Fibroblast of lung (primary cell): ENCODE data around the gene TOM1. TPM values are rescaled to one million over a fixed set of nuclear protein-coding genes. Genes with fewer than 3 reads are reported as not detected.

Experiments
- DNase-seq, 2 donors: peaks; one replicate each; pipeline versions ENCODE4 v3.0.0 to v3.0.0-alpha.2; 2010; ENCODE audit warnings: low read depth in 2 of 2
- H2AFZ ChIP-seq: 2 replicates; pipeline ENCODE4 v1.5.1; 2012; ENCODE audit warnings: low read length, control low read depth, inconsistent platforms
- H3K27ac ChIP-seq: 2 replicates; pipeline ENCODE4 v1.5.1; 2011; ENCODE audit warnings: low read length, control low read depth; ENCODE audit not compliant: insufficient read depth
- H3K27me3 ChIP-seq: 2 replicates; pipeline ENCODE4 v1.5.1; 2011; ENCODE audit warnings: mild to moderate bottlenecking, low read length; ENCODE audit not compliant: control insufficient read depth, insufficient read depth
- H3K36me3 ChIP-seq: 2 replicates; pipeline ENCODE4 v1.5.1; 2011; ENCODE audit warnings: low read length; ENCODE audit not compliant: control insufficient read depth, insufficient read depth
- H3K4me1 ChIP-seq: 2 replicates; pipeline ENCODE4 v1.5.1; 2011; ENCODE audit warnings: low read length; ENCODE audit not compliant: control insufficient read depth, insufficient read depth; ENCODE audit errors: extremely low read depth
- H3K4me2 ChIP-seq: 2 replicates; pipeline ENCODE4 v1.5.1; 2011; ENCODE audit warnings: low read length, control low read depth; ENCODE audit not compliant: insufficient read depth; ENCODE audit errors: extremely low read depth
- H3K4me3 ChIP-seq, 4 experiments: fragments of 200-600 bp in 1 of 4; sonication (generic) in 1 of 4; replicated peaks in 1 of 4; 2 replicates each; pipeline ENCODE4 v1.5.1; 2011 to 2016; ENCODE audit warnings: low read length in 4 of 4, low read depth in 3 of 4, mild to moderate bottlenecking in 3 of 4, control low read depth in 2 of 4, inconsistent platforms in 1 of 4, mixed read lengths in 1 of 4; ENCODE audit not compliant: insufficient read depth in 1 of 4; ENCODE audit errors: control extremely low read depth in 1 of 4
- H3K79me2 ChIP-seq: 2 replicates; pipeline ENCODE4 v1.5.1; 2012; ENCODE audit warnings: mild to moderate bottlenecking, low read length, inconsistent platforms; ENCODE audit not compliant: control insufficient read depth, insufficient read depth
- H3K9ac ChIP-seq: 2 replicates; pipeline ENCODE4 v1.5.1; 2011; ENCODE audit warnings: mild to moderate bottlenecking, low read length, control low read depth; ENCODE audit not compliant: insufficient read depth
- H3K9me3 ChIP-seq: 2 replicates; pipeline ENCODE4 v1.5.1; 2012; ENCODE audit warnings: low read depth, low read length; ENCODE audit not compliant: control insufficient read depth, insufficient read depth
- H4K20me1 ChIP-seq: 2 replicates; pipeline ENCODE4 v1.5.1; 2011; ENCODE audit warnings: low read length; ENCODE audit not compliant: control insufficient read depth, insufficient read depth; ENCODE audit errors: extremely low read depth
- EZH2 ChIP-seq: IDR thresholded peaks from 2 replicates; pipeline ENCODE4 v1.5.1; 2012; ENCODE audit warnings: low read length, control low read depth, mild to moderate bottlenecking; ENCODE audit errors: missing control alignments
- polyA plus RNA-seq, 2 donors: library from polyadenylated mRNA; depleted of rRNA in 1 of 2; stranded (reverse) in 1 of 2; unstranded in 1 of 2; fragments of >200 nt; gene quantifications; 2 replicates each; pipeline ENCODE4 v1.2.1, GENCODE V29; 2011 to 2012; ENCODE audit warnings: missing spikeins in 1 of 2
- total RNA-seq: library from RNA; depleted of rRNA; stranded (reverse); fragments of >200 nt; gene quantifications from 2 replicates; pipeline ENCODE4 v1.2.1, GENCODE V29; 2014
- TF ChIP-seq, protein P1 (sequence below), 2 donors: IDR thresholded peaks in 1 of 2; conservative IDR thresholded peaks in 1 of 2; 1 replicate in 1 of 2; 2 replicates in 1 of 2; pipeline ENCODE4 v1.5.1; 2011 to 2012; ENCODE audit warnings: low read length in 2 of 2, control low read depth in 1 of 2, inconsistent platforms in 1 of 2, low read depth in 1 of 2, mild to moderate bottlenecking in 1 of 2

TOM1 gene
- total and polyA plus RNA-seq, 2 donors (not counting 1 experiment from before 2014, with no cell fraction given), result 30.9 to 51.6 TPM

DNA sequence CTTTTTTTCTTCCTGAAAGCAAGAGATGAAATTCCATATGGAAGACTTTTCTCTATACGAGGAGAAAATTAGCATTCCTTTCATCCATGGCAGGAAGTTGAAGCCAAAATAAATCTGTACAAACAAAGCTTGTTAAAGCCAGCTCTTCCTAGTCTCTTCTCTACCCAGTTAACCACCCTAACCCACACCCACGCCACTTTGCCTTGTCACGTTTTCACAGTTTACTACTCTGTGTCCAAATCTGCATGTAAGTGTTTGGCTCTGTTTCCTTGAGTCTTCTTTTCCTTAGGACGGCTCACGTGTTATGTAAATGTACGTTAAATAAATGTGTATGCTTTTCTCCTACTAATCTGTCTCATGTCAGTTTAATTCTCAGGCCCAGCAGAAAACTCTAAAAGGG is 74.1 kb downstream of the TOM1 start:
- peaks cover 9% of the 10 kb centered on the region for H3K4me1 ChIP-seq
- TF ChIP-seq EZH2, result no peak
- TF ChIP-seq, protein P1, sequence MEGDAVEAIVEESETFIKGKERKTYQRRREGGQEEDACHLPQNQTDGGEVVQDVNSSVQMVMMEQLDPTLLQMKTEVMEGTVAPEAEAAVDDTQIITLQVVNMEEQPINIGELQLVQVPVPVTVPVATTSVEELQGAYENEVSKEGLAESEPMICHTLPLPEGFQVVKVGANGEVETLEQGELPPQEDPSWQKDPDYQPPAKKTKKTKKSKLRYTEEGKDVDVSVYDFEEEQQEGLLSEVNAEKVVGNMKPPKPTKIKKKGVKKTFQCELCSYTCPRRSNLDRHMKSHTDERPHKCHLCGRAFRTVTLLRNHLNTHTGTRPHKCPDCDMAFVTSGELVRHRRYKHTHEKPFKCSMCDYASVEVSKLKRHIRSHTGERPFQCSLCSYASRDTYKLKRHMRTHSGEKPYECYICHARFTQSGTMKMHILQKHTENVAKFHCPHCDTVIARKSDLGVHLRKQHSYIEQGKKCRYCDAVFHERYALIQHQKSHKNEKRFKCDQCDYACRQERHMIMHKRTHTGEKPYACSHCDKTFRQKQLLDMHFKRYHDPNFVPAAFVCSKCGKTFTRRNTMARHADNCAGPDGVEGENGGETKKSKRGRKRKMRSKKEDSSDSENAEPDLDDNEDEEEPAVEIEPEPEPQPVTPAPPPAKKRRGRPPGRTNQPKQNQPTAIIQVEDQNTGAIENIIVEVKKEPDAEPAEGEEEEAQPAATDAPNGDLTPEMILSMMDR (conservative IDR thresholded peaks at IDR 0.05 in 1 of 2, IDR thresholded peaks at IDR 0.05 in 1 of 2; ENCODE audit: low read depth in 1 of 2, low read length in 2 of 2), result no peak
- no peaks in the 10 kb centered on the region for H3K27me3 ChIP-seq
- no peak for DNase-seq
- H3K4me3 ChIP-seq, result no peak overlapping the region
- no peaks in the 10 kb centered on the region for H3K36me3 ChIP-seq
- no peaks in the 10 kb centered on the region for H3K9me3 ChIP-seq
- H3K79me2 ChIP-seq, result no peaks in the 10 kb centered on the region
- H2AFZ ChIP-seq, result no peak overlapping the region
- no peak overlapping the region for H3K27ac ChIP-seq
- no peak overlapping the region for H3K9ac ChIP-seq
- H4K20me1 ChIP-seq, result no peaks in the 10 kb centered on the region
- no peak overlapping the region for H3K4me2 ChIP-seq

- no peak overlapping the region for H2AFZ ChIP-seq
- H3K9ac ChIP-seq, result no peak overlapping the region
- no peak overlapping the region for H3K4me3 ChIP-seq
- H3K4me2 ChIP-seq, result no peak overlapping the region
- DNase-seq, result peak; percentile 29 to 86
- H3K36me3 ChIP-seq, result no peaks in the 10 kb centered on the region
- H3K79me2 ChIP-seq, result no peaks in the 10 kb centered on the region
- no peak for TF ChIP-seq EZH2
- TF ChIP-seq, protein P1 (conservative IDR thresholded peaks at IDR 0.05 in 1 of 2, IDR thresholded peaks at IDR 0.05 in 1 of 2; ENCODE audit: low read depth in 1 of 2, low read length in 2 of 2), result no peak
- peaks cover 10% of the 10 kb centered on the region for H3K4me1 ChIP-seq
- no peak overlapping the region for H3K27ac ChIP-seq
- H4K20me1 ChIP-seq, result no peaks in the 10 kb centered on the region
- H3K9me3 ChIP-seq, result no peaks in the 10 kb centered on the region
- no peaks in the 10 kb centered on the region for H3K27me3 ChIP-seq
Observed at GRCh38 chr22:35375031-35375430, 75.3 kb downstream of the TOM1 start.

GRCh38 chr22:35375526-35375925 is 75.8 kb downstream of the TOM1 start:
- H3K4me1 ChIP-seq, result peaks cover 15% of the 10 kb centered on the region
- H3K9ac ChIP-seq, result no peak overlapping the region
- H3K4me2 ChIP-seq, result no peak overlapping the region
- H3K4me3 ChIP-seq, result no peak overlapping the region
- H2AFZ ChIP-seq, result peak overlapping the region; percentile 4
- DNase-seq, result no peak
- no peaks in the 10 kb centered on the region for H3K36me3 ChIP-seq
- no peaks in the 10 kb centered on the region for H4K20me1 ChIP-seq
- H3K27ac ChIP-seq, result no peak overlapping the region
- H3K9me3 ChIP-seq, result no peaks in the 10 kb centered on the region
- TF ChIP-seq, protein P1 (conservative IDR thresholded peaks at IDR 0.05 in 1 of 2, IDR thresholded peaks at IDR 0.05 in 1 of 2; ENCODE audit: low read depth in 1 of 2, low read length in 2 of 2), result no peak
- TF ChIP-seq EZH2, result no peak
- no peaks in the 10 kb centered on the region for H3K27me3 ChIP-seq
- H3K79me2 ChIP-seq, result no peaks in the 10 kb centered on the region
